ENCODE results near the gene STXBP4.

STXBP4 gene

GRCh38 chr17:55177159-55177854, 208.7 kb downstream of the STXBP4 start:
- DNase-seq = peak; percentile 8

GRCh38 chr17:55177855-55178217, 209.3 kb downstream of the STXBP4 start:
- no peak for DNase-seq

- no peak for DNase-seq
Measured at GRCh38 chr17:55186937-55187770, 218.6 kb downstream of the STXBP4 start.

GRCh38 chr17:55190748-55191147, 222.2 kb downstream of the STXBP4 start:
- no peak for DNase-seq

- DNase-seq = no peak
Measured at GRCh38 chr17:55198690-55199370, 230.3 kb downstream of the STXBP4 start.

- DNase-seq = no peak
Measured at GRCh38 chr17:55200904-55201303, 232.3 kb downstream of the STXBP4 start.

- peak; percentile 42 for DNase-seq
Measured at GRCh38 chr17:55201308-55201932, 232.9 kb downstream of the STXBP4 start.

GRCh38 chr17:55202896-55203295, 234.3 kb downstream of the STXBP4 start:
- no peak for DNase-seq

- DNase-seq = no peak
Measured at GRCh38 chr17:55208078-55208812, 239.7 kb downstream of the STXBP4 start.

GRCh38 chr17:55210292-55210691, 241.7 kb downstream of the STXBP4 start:
- no peak for DNase-seq

GRCh38 chr17:55212880-55213279, 244.3 kb downstream of the STXBP4 start:
- no peak for DNase-seq

- DNase-seq = no peak
Measured at GRCh38 chr17:55215711-55216110, 247.1 kb downstream of the STXBP4 start.

GRCh38 chr17:55216888-55217287, 248.3 kb downstream of the STXBP4 start:
- no peak for DNase-seq

GRCh38 chr17:55219459-55219858, 250.9 kb downstream of the STXBP4 start:
- no peak for DNase-seq

- no peak for DNase-seq
Measured at GRCh38 chr17:55219934-55220333, 251.4 kb downstream of the STXBP4 start.
